D721Med (cell line): Measurements from ENCODE around the gene BAIAP2L1.
"Not testable (repeated sequence)": the region's sequence is repeated elsewhere in the genome, so short reads cannot be mapped to it uniquely, and the experiment has no call there.

Experiments used
- DNase-seq: peaks from one replicate; pipeline ENCODE4 v3.0.0; 2011; ENCODE audit warnings: low spot score; ENCODE audit not compliant: insufficient read length
- FAIRE-seq: peaks from 2 replicates; lab custom pipeline; 2011; peaks lifted over from hg19 to GRCh38; lab: Jason Lieb, UNC
- TF ChIP-seq, protein P1 (sequence below): IDR thresholded peaks from 2 replicates; pipeline ENCODE4 v1.5.1; 2012; ENCODE audit warnings: mild to moderate bottlenecking, control low read depth; ENCODE audit not compliant: insufficient read depth; ENCODE audit errors: missing control alignments

Gene BAIAP2L1

GRCh38 chr7:98317366-98318040 lies 83.4 kb downstream of the BAIAP2L1 start:
- DNase-seq (no peak), FAIRE-seq (no peak)
- TF ChIP-seq, protein P1, sequence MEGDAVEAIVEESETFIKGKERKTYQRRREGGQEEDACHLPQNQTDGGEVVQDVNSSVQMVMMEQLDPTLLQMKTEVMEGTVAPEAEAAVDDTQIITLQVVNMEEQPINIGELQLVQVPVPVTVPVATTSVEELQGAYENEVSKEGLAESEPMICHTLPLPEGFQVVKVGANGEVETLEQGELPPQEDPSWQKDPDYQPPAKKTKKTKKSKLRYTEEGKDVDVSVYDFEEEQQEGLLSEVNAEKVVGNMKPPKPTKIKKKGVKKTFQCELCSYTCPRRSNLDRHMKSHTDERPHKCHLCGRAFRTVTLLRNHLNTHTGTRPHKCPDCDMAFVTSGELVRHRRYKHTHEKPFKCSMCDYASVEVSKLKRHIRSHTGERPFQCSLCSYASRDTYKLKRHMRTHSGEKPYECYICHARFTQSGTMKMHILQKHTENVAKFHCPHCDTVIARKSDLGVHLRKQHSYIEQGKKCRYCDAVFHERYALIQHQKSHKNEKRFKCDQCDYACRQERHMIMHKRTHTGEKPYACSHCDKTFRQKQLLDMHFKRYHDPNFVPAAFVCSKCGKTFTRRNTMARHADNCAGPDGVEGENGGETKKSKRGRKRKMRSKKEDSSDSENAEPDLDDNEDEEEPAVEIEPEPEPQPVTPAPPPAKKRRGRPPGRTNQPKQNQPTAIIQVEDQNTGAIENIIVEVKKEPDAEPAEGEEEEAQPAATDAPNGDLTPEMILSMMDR = no peak

GRCh38 chr7:98315994-98316527 lies 84.8 kb downstream of the BAIAP2L1 start:
- not testable (repeated sequence) for FAIRE-seq, DNase-seq

GRCh38 chr7:98315318-98315993 lies 85.4 kb downstream of the BAIAP2L1 start:
- DNase-seq (no peak), FAIRE-seq (no peak)
- TF ChIP-seq, protein P1 = no peak

- TF ChIP-seq, protein P1 = no peak
- no peak for DNase-seq
- no peak for FAIRE-seq
Observed at GRCh38 chr7:98314469-98314868, 86.4 kb downstream of the BAIAP2L1 start.

- DNase-seq (peak; percentile 82), FAIRE-seq (peak; percentile 53)
- TF ChIP-seq, protein P1 = no peak
Observed at GRCh38 chr7:98312201-98312600, 88.7 kb downstream of the BAIAP2L1 start.

- FAIRE-seq (no peak), DNase-seq (no peak)
- TF ChIP-seq, protein P1 = no peak
Observed at GRCh38 chr7:98309566-98309965, 91.3 kb downstream of the BAIAP2L1 start.

GRCh38 chr7:98307971-98308466 lies 92.9 kb downstream of the BAIAP2L1 start:
- FAIRE-seq (no peak), DNase-seq (no peak)
- TF ChIP-seq, protein P1 = no peak
